Measurements from ENCODE around the gene SBF2.

DNA sequence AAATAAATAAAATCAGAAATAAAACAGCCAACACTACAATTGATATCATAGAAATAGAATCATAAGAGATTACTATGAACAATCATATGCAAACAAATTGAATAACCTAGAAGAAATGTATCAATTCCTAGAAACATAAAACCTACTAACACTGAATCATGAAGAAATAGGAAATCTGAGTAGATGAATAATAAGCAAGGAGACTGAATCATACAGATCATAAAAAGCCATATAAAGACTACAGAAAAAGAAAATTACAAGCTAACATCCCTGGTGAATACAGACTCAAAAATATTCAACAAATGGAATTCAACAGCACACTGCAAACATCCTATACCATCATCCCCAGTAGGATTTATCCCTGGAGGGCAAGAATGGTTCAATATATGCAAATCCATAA, 135.6 kb downstream of the SBF2 start:
- TF ChIP-seq, protein P1, sequence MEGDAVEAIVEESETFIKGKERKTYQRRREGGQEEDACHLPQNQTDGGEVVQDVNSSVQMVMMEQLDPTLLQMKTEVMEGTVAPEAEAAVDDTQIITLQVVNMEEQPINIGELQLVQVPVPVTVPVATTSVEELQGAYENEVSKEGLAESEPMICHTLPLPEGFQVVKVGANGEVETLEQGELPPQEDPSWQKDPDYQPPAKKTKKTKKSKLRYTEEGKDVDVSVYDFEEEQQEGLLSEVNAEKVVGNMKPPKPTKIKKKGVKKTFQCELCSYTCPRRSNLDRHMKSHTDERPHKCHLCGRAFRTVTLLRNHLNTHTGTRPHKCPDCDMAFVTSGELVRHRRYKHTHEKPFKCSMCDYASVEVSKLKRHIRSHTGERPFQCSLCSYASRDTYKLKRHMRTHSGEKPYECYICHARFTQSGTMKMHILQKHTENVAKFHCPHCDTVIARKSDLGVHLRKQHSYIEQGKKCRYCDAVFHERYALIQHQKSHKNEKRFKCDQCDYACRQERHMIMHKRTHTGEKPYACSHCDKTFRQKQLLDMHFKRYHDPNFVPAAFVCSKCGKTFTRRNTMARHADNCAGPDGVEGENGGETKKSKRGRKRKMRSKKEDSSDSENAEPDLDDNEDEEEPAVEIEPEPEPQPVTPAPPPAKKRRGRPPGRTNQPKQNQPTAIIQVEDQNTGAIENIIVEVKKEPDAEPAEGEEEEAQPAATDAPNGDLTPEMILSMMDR (IDR thresholded peaks at IDR 0.05; ENCODE audit: insufficient read depth, low read length), result no peak
- TF ChIP-seq GABPA (IDR thresholded peaks at IDR 0.05; ENCODE audit: low read depth) (no peak), POLR2AphosphoS5 (IDR thresholded peaks at IDR 0.05; ENCODE audit: low read depth) (no peak), SPI1 (IDR thresholded peaks at IDR 0.05; ENCODE audit: borderline replicate concordance, low read depth) (no peak)
